Measurements from ENCODE around the gene MAGI2.

GRCh38 chr7:79401254-79401653 lies 52.2 kb downstream of the MAGI2 start:
- TF ChIP-seq CTCF (conservative IDR thresholded peaks at IDR 0.05; ENCODE audit: low read depth, low read length), result no peak
- TF ChIP-seq EZH2 (IDR thresholded peaks at IDR 0.05; ENCODE audit: borderline replicate concordance, low read depth, low read length, poor library complexity, severe bottlenecking), result no peak

All from A673 (cell line).